Natural killer cell (primary cell): ENCODE measurements around the gene ARRDC1. TPM values are rescaled to one million over a fixed set of nuclear protein-coding genes. Genes with fewer than 3 reads are reported as not detected.

ENCODE experiments used
- ATAC-seq, 3 donors: fragments of 150-1000 bp in 2 of 3; fragments of 200-7000 bp in 1 of 3; cut with Tn5 transposase; 1 replicate in 1 of 3; 2 replicates in 2 of 3; pipeline ENCODE4 v1.10.0; 2021; ENCODE audit warnings: mild to moderate bottlenecking in 2 of 3, moderate library complexity in 2 of 3
- DNase-seq, 2 donors: peaks; one replicate each; pipeline versions ENCODE4 v3.0.0 to v3.0.0-alpha.2; 2013 to 2021; ENCODE audit warnings: mixed read lengths in 1 of 2
- H3K27ac ChIP-seq: one replicate; pipeline ENCODE4 v1.5.1; 2013; ENCODE audit warnings: mild to moderate bottlenecking, low read length
- H3K27me3 ChIP-seq: one replicate; pipeline ENCODE4 v1.6.1; 2013; ENCODE audit warnings: low read length; ENCODE audit not compliant: control insufficient read depth, insufficient read depth
- H3K36me3 ChIP-seq: one replicate; pipeline ENCODE4 v1.6.1; 2013; ENCODE audit warnings: low read length; ENCODE audit not compliant: control insufficient read depth, insufficient read depth
- H3K4me1 ChIP-seq: one replicate; pipeline ENCODE4 v1.6.1; 2013; ENCODE audit warnings: low read length; ENCODE audit not compliant: control insufficient read depth, insufficient read depth
- H3K4me3 ChIP-seq: one replicate; pipeline ENCODE4 v1.5.1; 2013; ENCODE audit warnings: low read length
- H3K9me3 ChIP-seq: one replicate; pipeline ENCODE4 v1.6.1; 2013; ENCODE audit warnings: low read length; ENCODE audit not compliant: control insufficient read depth, insufficient read depth
- H3K27ac Mint-ChIP-seq, 2 donors: one replicate each; pipeline ENCODE4 v1.8.0; 2022; ENCODE audit warnings: mild to moderate bottlenecking in 2 of 2, mixed read lengths in 2 of 2, moderate library complexity in 1 of 2
- H3K27me3 Mint-ChIP-seq, 2 donors: one replicate each; pipeline ENCODE4 v1.8.0; 2022; ENCODE audit warnings: low read depth in 2 of 2, mixed read lengths in 2 of 2
- H3K36me3 Mint-ChIP-seq: one replicate; pipeline ENCODE4 v1.8.0; 2022; ENCODE audit warnings: mixed read lengths
- H3K4me1 Mint-ChIP-seq, 2 donors: one replicate each; pipeline ENCODE4 v1.8.0; 2022; ENCODE audit warnings: mixed read lengths in 2 of 2
- H3K4me3 Mint-ChIP-seq: one replicate; pipeline ENCODE4 v1.8.0; 2022; ENCODE audit warnings: mild to moderate bottlenecking, moderate library complexity, mixed read lengths
- H3K9me3 Mint-ChIP-seq, 2 donors: one replicate each; pipeline ENCODE4 v1.8.0; 2022; ENCODE audit warnings: mixed read lengths in 2 of 2
- WGBS: methylation state at CpG from one replicate; pipeline ENCODE4 v1.1.7; 2013; ENCODE audit warnings: missing lambda C conversion rate; ENCODE audit not compliant: insufficient coverage; 5-methylcytosine and 5-hydroxymethylcytosine counted together
- intact Hi-C: fragments of 100-400 bp; cut with micrococcal nuclease; formaldehyde crosslinking; loops from one replicate; pipeline ENCODE4 v1.14.2; 2022
- total RNA-seq, 4 donors: library from RNA; stranded (reverse); fragments of 120-200 nt in 1 of 4; gene quantifications; one replicate each; pipeline versions ENCODE4 v1.2.3 to v1.2.4, GENCODE V29; 2013 to 2022
- TF ChIP-seq, protein P1 (sequence below): fragments of 200-600 bp; IDR thresholded peaks from one replicate; pipeline ENCODE4 v1.8.0; 2022; ENCODE audit warnings: antibody characterized with exemption

Gene ARRDC1
- total RNA-seq, 3 donors from 2014 or later (not counting 1 experiment from before 2014, with no cell fraction given) = 80.7 to 105 (median 92.9) TPM

DNA sequence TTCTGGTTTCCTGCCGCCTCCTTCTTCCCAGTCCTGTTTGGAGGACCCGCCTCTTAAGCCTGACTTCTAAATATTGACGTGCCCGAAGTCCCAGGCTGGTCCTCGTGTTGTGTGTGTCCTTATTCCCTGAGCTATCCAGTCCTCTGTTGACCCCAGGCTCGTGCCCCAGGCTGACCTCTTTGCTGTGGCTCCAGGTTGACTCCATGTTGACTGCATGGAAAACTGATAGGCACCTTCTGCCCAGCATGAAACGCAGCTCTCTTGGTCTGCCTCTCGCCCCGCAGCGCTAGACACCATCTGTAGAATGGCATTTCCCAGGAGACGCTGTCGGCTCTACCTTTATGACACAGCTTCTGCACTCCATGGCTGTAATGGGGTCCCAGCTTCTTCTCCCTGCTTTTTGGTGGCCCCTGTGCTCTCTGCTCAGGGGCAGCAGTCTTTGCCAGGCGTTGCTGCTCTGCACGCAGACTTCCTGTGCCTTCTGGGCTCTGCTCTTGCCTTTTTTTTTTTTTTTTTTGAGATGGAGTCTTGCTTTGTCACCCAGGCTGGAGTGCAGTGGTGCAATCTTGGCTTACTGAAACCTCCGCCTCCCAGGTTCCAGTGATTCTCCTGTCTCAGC lies 41.7 kb downstream of the ARRDC1 start:
- Histone ChIP-seq H3K27ac (peak overlapping the region; percentile 14), H3K9me3 (no peaks in the 10 kb centered on the region), H3K4me1 (peaks cover 27% of the 10 kb centered on the region), H3K4me3 (no peak overlapping the region), H3K36me3 (peaks cover 22% of the 10 kb centered on the region), H3K27me3 (no peaks in the 10 kb centered on the region)
- Mint-ChIP-seq H3K36me3 (no peaks in the 10 kb centered on the region), H3K4me3 (peak overlapping the region; percentile 61), H3K27me3 (no peaks in the 10 kb centered on the region), H3K27ac (peak overlapping the region; percentile 85 to 91), H3K9me3 (no peaks in the 10 kb centered on the region), H3K4me1 (peaks cover 52 to 60% of the 10 kb centered on the region in 2 donors)
- peak in 1 of 2 donors; percentile 31 for DNase-seq
- ATAC-seq = peak; percentile 63 to 81 (median 76)
- TF ChIP-seq, protein P1, sequence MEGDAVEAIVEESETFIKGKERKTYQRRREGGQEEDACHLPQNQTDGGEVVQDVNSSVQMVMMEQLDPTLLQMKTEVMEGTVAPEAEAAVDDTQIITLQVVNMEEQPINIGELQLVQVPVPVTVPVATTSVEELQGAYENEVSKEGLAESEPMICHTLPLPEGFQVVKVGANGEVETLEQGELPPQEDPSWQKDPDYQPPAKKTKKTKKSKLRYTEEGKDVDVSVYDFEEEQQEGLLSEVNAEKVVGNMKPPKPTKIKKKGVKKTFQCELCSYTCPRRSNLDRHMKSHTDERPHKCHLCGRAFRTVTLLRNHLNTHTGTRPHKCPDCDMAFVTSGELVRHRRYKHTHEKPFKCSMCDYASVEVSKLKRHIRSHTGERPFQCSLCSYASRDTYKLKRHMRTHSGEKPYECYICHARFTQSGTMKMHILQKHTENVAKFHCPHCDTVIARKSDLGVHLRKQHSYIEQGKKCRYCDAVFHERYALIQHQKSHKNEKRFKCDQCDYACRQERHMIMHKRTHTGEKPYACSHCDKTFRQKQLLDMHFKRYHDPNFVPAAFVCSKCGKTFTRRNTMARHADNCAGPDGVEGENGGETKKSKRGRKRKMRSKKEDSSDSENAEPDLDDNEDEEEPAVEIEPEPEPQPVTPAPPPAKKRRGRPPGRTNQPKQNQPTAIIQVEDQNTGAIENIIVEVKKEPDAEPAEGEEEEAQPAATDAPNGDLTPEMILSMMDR = no peak
- WGBS = 37% methylated on average over 15 of the region's 15 CpGs
- intact Hi-C loops = loop anchor here (1.0 kb wide), 1 partner anchor 8 kb away; no protein-coding TSS in a partner anchor

DNA sequence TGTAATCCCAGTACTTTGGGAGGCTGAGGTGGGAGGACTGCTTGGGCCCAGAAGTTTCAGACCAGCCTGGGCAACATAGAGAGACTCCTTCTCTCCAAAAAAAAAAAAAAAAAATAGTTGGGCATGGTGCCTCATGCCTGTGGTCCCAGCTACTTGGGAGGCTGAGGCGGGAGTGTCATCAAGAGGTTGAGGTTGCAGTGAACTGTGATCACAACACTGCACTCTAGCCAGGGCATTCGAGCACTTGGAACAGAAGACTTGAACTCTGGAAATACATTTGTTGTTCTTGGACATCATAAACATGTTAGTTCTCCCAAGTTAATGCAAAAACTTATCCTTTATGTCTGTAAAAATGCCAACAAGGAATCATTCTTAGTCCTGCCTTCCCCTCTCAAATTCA lies 42.9 kb downstream of the ARRDC1 start:
- ATAC-seq = no peak
- Mint-ChIP-seq H3K4me1 (peaks cover 53 to 58% of the 10 kb centered on the region in 2 donors), H3K9me3 (no peaks in the 10 kb centered on the region), H3K36me3 (no peaks in the 10 kb centered on the region), H3K27ac (peak overlapping the region; percentile 85 to 91), H3K4me3 (no peak overlapping the region), H3K27me3 (no peaks in the 10 kb centered on the region)
- no peak overlapping the region for H3K27ac ChIP-seq
- no peaks in the 10 kb centered on the region for H3K9me3 ChIP-seq
- peaks cover 27% of the 10 kb centered on the region for H3K4me1 ChIP-seq
- 86% methylated on average over 2 of the region's 2 CpGs for WGBS
- intact Hi-C loops = no loop called here
- peaks cover 28% of the 10 kb centered on the region for H3K36me3 ChIP-seq
- H3K27me3 ChIP-seq = no peaks in the 10 kb centered on the region
- no peak overlapping the region for H3K4me3 ChIP-seq
- TF ChIP-seq, protein P1 = no peak
- no peak for DNase-seq

- TF ChIP-seq, protein P1 = no peak
- DNase-seq (no peak), ATAC-seq (no peak)
- no peaks in the 10 kb centered on the region for H3K9me3 ChIP-seq
- H3K27ac ChIP-seq = no peak overlapping the region
- intact Hi-C loops = no loop called here
- H3K27ac Mint-ChIP-seq = peak overlapping the region; percentile 85 to 91
- no peak overlapping the region for H3K4me3 ChIP-seq
- peak overlapping the region; percentile 62 for H3K4me3 Mint-ChIP-seq
- peaks cover 27% of the 10 kb centered on the region for H3K4me1 ChIP-seq
- H3K27me3 ChIP-seq = no peaks in the 10 kb centered on the region
- WGBS = 81% methylated on average over 9 of the region's 9 CpGs
- H3K36me3 Mint-ChIP-seq = no peaks in the 10 kb centered on the region
- H3K9me3 Mint-ChIP-seq = no peaks in the 10 kb centered on the region
- peaks cover 26% of the 10 kb centered on the region for H3K36me3 ChIP-seq
- no peaks in the 10 kb centered on the region for H3K27me3 Mint-ChIP-seq
- peaks cover 47 to 51% of the 10 kb centered on the region in 2 donors for H3K4me1 Mint-ChIP-seq
Measured at GRCh38 chr9:137649553-137649952, 44.1 kb downstream of the ARRDC1 start.

DNA sequence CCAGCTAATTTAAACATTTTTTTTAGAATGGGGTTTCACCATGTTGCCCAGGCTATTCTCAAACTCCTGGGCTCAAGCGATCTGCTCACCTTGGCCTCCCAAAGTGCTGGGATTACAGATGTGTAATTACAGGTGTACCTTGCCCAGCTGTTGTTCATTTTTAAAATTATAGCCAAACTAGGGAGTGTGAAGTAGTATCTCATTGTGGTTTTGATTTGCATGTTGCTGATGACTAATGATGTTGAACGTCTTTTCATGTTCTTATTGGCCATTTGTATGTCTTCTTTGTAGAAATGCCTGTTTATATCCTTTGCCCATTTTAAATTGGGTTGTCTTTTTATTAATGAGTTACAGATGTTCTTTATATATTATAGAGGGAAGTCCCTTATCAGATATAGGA lies 44.8 kb downstream of the ARRDC1 start:
- peak overlapping the region; percentile 85 to 91 for H3K27ac Mint-ChIP-seq
- WGBS = 62% methylated on average over 2 of the region's 2 CpGs
- H3K4me3 Mint-ChIP-seq = peak overlapping the region; percentile 37

More for the DNA sequence above, 44.8 kb downstream of the ARRDC1 start:
- no peak overlapping the region for H3K4me3 ChIP-seq
- intact Hi-C loops = no loop called here
- TF ChIP-seq, protein P1 = no peak
- H3K27me3 Mint-ChIP-seq = no peaks in the 10 kb centered on the region
- peaks cover 28% of the 10 kb centered on the region for H3K36me3 ChIP-seq
- H3K36me3 Mint-ChIP-seq = no peaks in the 10 kb centered on the region
- peak in 1 of 3 donors; percentile 46 for ATAC-seq
- no peak for DNase-seq
- H3K9me3 ChIP-seq = no peaks in the 10 kb centered on the region
- peaks cover 27% of the 10 kb centered on the region for H3K4me1 ChIP-seq
- H3K4me1 Mint-ChIP-seq = peaks cover 47 to 51% of the 10 kb centered on the region in 2 donors
- no peaks in the 10 kb centered on the region for H3K9me3 Mint-ChIP-seq
- no peak overlapping the region for H3K27ac ChIP-seq
- no peaks in the 10 kb centered on the region for H3K27me3 ChIP-seq
